Epidermal melanocyte (primary cell): Measurements from ENCODE around the gene CXXC5.

Experiments used
- DNase-seq: peaks from one replicate; pipeline ENCODE4 v3.0.0; 2011; ENCODE audit warnings: low spot score; ENCODE audit not compliant: insufficient read length

The CXXC5 gene

DNA sequence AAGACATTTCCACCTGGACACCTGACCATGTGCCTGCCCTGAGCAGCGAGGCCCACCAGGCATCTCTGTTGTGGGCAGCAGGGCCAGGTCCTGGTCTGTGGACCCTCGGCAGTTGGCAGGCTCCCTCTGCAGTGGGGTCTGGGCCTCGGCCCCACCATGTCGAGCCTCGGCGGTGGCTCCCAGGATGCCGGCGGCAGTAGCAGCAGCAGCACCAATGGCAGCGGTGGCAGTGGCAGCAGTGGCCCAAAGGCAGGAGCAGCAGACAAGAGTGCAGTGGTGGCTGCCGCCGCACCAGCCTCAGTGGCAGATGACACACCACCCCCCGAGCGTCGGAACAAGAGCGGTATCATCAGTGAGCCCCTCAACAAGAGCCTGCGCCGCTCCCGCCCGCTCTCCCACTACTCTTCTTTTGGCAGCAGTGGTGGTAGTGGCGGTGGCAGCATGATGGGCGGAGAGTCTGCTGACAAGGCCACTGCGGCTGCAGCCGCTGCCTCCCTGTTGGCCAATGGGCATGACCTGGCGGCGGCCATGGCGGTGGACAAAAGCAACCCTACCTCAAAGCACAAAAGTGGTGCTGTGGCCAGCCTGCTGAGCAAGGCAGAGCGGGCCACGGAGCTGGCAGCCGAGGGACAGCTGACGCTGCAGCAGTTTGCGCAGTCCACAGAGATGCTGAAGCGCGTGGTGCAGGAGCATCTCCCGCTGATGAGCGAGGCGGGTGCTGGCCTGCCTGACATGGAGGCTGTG lies 32.4 kb downstream of the CXXC5 start:
- no peak for DNase-seq

DNA sequence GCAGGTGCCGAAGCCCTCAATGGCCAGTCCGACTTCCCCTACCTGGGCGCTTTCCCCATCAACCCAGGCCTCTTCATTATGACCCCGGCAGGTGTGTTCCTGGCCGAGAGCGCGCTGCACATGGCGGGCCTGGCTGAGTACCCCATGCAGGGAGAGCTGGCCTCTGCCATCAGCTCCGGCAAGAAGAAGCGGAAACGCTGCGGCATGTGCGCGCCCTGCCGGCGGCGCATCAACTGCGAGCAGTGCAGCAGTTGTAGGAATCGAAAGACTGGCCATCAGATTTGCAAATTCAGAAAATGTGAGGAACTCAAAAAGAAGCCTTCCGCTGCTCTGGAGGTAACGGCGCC lies 32.9 kb downstream of the CXXC5 start:
- DNase-seq = no peak

DNA sequence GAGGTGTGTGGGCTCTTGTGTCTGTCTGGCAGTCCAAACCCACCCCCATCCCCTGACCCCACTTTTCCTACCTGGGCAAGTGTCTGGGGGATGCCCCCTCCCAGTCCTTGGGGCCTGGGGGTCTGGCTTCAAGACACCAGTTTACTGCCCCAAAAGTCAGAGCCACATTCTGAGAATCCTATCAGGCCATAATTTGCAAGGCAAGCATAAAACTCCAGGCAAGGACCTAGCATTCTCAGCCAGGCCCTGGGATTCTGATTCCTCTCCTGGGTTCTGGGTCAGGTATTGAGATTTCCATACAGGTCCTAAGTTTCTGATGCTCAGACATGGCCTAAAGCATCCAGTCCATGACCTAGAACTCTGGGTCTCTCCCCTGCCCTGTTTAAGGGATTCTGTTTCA lies 33.3 kb downstream of the CXXC5 start:
- DNase-seq = no peak

DNA sequence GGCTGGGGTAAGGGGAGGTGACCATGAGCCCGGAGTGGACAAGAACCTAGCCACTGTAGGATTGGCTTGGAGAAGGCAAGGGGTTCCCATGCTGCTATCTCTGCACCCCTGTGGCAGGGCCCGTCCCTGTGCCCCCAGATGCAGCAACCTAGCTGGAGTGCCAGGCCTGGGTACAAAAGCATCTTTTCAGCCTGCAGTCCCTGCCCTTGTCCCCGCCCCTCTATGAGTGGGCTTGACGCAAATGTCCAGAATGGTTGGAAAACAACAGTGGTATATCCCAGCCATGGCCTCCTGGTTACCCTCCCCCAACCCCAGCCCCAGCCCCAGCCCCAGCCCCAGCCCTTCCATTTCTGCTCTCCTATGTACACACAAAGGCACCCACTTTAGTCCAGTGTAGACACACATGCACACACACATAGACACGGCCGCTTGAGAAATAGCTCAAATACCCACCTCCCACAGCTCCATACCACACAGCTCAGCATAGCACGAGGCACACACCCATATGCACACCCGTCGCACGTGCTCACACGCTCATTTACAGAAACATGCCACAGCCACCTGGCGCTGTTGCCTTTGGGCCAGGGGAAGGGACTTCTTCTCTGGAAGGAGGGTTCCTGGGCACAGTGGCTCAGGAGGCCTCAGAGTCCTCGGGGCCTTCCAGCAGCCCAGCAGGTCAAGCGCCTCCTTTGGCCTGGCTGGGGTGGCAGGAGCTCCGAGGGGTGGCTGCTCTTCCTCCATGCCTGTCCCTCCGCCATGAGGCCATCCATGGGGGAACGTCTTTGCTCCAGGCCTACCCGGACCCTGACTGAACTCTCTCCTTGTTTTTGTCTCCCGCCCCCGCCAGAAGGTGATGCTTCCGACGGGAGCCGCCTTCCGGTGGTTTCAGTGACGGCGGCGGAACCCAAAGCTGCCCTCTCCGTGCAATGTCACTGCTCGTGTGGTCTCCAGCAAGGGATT lies 34.1 kb downstream of the CXXC5 start:
- DNase-seq = no peak

DNA sequence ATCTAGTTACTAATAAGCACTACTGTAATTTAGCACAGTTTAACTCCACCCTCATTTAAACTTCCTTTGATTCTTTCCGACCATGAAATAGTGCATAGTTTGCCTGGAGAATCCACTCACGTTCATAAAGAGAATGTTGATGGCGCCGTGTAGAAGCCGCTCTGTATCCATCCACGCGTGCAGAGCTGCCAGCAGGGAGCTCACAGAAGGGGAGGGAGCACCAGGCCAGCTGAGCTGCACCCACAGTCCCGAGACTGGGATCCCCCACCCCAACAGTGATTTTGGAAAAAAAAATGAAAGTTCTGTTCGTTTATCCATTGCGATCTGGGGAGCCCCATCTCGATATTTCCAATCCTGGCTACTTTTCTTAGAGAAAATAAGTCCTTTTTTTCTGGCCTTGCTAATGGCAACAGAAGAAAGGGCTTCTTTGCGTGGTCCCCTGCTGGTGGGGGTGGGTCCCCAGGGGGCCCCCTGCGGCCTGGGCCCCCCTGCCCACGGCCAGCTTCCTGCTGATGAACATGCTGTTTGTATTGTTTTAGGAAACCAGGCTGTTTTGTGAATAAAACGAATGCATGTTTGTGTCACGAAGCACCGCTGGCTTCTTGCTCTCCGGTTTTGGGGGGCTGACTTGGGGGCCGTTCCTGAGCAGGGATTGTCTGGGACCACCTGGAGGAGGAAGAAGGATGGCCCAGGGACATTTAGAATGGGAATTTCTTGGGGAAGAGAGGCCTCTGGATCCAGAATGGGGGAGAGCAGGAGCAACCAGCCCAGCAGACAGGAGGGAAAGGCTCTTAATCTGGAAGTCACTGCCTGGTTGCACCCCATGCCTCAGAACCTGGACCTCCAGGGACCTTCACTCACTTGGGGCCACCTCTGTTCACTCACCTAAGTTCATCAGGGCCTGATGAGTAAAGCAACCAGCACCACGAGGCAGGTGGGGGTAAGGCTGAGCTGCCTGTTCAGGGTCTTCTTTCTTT lies 35.4 kb downstream of the CXXC5 start:
- DNase-seq = no peak

DNA sequence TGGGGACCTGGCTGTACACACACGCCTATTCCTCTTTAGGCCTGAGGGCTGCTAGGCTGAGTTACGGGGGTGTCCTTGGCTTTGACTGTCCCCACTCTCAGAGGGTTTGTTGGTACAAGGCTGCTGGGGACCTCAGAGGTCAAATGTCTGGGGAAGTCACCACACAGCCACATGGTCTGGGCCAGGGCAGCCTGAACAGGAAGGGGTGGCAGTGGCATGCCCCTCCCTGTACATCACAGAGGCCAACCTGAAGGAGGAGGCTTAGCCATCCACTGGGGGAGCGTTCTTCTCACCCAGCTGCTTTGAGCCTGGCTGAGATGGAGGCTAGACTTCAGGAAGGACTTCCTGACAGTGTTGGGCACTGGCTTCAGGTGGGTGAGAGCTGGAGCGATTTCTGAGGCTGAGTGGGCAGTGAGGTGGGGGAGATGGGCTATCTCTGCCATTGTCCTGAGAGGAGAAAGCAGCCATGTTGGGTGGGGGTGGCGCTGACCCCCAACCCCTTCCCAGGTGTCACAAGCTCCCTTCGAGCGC lies 36.3 kb downstream of the CXXC5 start:
- DNase-seq = no peak

DNA sequence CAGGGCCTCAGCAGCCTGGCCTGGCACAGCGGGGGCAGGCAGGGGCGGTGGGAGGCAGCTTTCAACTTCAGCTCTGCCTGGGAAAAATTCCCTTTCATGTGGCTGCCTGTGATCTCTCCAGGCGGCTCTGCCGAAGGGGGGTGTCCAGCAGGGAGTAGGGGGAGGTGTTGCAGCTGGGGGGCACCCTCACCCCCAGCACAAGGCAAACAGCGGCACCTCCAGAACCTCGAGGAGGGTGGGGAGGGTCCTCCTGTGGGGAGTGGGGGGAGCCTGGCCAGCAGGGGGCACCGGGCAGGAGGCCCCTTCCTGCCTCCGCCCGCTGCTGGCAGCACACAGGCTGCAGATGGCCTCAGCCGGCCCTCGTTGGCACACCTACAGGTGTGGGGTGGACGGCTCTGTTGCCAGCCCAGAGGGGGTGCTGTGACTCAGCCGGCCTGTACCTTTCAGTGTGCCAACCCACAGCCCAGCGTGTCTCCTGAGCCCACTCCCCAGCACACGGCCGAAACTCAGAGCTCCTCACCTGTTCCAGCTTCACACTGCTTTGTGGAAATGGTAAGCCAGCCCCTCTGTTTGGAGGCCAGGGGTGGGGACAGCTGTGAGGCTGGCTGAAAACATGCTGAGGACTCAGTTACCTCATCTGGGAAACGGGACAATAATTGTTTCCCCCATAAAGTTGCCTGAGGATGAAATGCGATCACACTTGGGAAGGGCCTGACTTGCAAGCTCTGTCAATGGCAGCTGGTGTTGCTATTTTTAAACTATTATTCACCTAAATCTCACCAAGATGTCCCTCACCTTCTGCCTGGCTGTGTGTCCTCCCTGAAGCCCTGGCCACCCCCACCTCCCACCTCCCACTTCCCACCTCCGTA lies 37.0 kb downstream of the CXXC5 start:
- no peak for DNase-seq

DNA sequence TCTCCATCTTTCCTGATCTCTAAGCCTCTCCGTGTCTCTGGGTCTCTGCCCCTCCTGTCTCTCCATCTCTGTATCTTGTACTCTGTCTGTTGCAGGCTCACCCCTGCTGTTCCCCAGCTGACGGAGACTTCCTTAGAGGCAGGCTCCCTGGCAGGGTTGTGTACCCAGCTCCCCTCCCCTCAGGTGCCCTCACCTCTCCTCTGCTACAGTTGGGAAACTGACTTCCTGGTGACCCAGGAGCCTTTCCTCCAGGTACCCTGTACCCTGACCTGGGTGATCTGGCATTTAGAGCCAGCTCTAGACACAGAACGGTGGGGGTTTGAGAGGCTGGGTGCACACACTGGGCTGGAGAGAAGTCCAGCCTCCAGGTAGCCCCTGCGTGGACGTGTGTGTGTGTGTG lies 37.7 kb downstream of the CXXC5 start:
- DNase-seq = no peak

DNA sequence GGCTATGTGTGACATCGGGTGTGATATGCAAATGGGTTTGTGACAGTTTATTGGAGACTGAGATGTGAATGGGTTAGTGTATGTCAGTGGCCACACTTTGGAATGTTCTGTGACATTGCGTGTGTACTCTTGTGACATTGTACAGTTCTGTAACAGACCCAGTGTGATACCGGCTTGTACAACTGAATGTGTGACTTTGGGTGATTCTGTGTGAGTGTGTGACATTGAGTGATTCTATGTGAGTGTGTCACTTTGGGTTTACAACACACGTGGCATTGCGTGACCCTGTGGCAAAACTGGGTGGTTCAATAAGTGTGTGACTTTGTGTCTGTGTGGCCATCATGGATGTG lies 38.2 kb downstream of the CXXC5 start:
- DNase-seq = no peak

DNA sequence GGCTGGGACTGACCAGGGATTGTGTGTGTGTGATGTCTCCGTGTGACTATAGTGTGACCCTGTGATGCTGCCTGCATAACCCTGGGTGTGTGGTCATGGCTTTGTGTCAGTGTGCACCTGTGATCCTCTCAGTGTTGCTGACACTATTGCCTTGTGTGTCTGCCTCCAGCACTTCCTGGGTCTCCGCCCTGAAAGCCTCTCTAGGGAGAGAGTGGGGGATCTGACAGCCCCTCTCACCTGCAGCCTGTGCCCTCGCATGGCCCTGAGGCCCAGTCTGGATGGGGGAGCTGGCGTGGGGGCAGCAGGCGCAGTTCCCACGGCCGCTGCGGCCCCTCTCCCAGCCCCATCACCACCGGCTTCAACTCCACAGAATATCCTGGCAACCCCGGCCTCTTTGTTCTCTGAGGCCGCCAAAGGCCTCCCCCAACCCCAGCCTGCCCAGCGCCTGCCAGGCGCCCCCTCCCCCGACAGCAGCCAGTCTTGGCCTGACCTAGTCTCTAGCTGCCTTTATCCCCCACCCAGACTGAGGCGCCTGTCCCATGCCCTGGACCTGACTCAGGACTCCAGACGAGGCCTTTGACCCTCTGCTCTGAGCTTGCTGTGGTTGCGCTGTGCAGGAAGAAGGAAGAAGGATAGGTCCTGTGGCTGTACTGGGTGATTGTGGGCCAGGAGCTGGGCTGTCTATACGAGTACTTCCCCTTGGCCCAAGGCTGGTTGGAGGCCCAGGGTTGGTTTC lies 38.7 kb downstream of the CXXC5 start:
- DNase-seq = no peak

DNA sequence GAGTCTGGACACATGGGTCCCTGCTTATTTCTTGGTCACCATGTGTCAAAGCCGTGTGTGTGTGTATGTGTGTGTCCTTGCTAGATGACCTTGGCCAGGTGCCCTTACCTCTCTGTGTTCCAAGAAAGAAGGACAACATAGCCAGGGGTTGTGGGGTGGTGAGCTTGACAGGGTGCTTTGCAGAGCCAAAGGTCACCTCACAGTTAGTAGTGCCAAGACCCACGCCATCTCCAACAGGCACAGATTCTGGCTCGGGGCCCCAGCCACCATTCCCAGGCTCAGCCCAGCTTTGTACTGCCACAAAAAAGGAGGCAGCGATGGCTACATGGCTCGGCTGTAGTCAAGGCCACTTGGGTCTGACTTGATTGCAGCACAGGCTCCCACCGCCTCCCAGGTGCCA lies 39.5 kb downstream of the CXXC5 start:
- no peak for DNase-seq

DNA sequence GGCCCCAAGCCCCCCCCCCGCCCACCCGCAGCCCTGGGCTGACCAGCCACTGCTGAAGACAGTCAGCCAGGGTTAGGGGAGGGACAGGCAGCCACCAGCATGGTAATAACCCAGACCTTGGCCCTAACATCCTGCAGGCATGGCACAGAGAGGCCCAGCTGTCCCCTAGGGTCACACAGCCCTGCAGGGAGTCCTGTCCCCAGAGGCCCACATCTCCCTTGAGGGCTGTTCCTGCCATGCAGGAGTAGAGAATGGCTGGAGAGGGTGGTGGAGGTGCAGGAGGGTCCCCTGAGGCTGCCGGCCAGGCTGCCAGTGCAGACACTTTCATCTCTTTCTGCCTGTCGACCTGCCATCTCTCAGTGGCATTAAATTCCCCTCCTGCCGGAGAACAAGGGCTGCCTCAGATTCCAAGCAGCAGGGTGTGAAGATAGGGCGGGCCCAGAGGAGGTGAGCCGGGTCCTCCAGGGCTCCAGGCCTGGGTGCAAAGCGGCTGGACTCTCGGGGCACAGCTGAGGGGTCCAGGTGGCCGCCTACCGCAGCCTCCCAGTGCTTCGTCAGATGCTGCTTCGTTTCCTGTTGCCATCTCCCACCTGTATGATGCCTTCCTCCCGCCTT lies 40.0 kb downstream of the CXXC5 start:
- no peak for DNase-seq

DNA sequence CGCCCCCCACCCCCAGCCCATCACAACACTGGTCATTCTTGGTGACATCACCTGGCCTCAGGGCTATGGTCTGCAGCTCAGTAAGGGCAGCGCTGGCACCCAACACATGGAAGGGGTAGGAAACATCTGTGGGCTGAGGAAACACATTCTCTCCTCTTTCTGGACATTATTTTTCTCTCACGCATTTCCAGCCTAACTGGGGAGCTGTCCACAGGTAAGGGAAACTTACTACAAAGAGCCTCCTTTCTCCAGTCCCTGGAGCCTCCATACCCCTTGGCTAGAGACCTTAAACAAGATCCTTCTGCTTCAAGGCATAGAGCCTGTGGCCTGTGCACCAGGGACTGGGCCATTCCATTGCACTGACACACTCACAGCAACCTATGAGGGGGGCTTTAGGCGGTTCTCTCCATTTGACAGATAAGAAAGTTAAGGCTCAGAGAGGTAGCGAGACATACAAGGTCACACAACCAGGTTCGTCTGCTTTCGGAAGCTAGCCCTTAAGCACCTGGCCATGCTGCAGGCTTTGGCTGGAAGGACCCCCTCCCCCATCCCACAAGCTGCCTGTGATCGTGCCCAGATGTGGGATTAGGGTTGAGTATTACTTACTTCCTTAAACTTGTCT lies 40.7 kb downstream of the CXXC5 start:
- DNase-seq = no peak

DNA sequence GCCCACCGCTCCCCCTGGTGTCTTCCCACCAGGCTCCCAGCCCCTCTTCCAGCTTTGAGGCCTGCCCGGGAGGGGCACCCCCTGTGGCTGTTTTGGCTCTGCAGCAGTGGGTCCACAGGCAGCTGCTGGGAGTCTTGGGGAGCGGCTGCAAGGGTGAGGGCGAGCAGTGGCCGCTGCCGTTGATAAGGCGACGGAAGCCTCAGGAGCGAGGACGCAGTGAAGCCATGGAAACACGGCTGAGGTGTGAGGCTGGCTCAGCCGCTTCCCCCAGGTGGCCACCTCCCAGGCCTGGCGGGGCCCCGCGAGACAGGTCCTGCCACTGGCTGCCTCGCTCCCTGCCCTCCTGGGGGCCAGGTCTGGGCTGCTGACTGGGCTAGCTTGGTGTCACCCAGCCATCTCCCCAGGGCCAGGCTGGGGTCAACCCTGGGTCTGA lies 41.5 kb downstream of the CXXC5 start:
- no peak for DNase-seq

DNA sequence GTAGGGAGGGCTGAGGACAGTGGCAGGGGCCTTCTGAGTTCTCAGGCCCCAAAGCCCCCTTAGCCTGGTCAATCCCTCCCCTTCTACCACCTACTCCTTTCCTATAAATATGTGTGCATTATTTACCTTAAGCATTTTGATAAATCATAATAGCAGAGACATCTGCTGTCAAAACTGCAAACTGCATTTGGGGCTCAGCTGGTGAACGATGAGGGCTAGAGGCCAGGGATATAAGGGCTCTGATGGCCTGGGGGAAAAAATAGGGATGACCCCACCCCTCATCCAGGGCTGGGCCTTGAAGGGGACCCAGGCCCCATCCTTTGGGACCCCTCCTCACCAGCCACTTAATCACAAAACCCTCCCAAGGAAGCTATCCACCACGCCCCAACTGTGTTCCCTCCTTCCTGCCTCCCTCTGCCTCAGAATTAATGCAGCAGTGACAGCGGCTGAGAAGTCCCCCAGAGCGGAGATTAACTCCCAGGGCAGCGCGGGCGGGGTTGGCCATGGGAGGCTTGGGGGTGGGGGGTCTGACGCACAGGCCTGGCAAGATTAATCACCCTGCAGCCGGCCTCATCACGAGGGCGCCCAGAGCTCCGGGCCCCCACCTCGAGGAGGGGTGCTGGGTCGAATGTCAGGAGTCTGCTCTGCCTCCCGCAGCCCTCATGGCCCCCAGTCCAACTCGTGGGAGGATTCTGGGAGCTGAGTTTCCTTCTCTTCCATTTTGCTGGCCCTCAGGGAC lies 42.1 kb downstream of the CXXC5 start:
- DNase-seq = no peak

DNA sequence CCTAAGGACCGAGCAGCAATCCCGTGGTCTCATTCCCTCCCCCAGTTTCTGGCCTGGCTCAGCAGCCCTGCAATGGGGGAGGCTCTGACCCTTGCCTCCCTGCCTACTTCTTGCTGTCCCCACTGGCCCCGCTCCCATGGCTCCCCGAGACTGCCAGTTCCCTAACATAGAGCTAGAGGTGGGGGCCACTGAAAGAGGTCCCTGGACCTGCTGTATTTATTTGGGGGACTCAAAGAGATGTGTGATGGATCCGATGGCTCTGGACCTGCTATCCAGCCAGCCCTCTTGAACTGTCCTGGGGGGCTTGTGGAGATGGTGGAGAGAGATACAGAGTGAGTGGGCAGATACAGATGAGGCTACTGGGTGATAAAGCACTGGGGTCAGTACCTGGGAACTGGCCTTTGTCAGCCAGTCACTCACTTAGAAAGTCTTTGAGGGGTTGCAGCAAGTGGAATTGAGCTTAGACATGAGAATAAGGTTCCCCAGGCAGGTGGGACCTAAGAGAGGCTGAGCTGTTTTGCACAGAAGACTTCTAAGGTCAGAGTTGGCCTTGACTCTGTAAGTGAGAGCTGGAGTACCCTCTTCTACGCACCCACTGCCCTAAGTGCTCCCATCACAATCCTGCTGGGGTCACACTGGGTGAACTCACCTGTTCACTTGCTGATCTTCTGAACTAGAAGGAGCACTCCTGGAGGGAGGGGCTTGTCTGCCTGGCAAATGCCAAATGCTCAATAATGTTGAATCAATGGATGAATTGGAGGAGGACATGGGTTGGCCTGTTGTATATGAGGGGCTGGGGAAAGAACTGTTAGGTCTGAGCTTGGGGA lies 42.9 kb downstream of the CXXC5 start:
- DNase-seq = no peak

DNA sequence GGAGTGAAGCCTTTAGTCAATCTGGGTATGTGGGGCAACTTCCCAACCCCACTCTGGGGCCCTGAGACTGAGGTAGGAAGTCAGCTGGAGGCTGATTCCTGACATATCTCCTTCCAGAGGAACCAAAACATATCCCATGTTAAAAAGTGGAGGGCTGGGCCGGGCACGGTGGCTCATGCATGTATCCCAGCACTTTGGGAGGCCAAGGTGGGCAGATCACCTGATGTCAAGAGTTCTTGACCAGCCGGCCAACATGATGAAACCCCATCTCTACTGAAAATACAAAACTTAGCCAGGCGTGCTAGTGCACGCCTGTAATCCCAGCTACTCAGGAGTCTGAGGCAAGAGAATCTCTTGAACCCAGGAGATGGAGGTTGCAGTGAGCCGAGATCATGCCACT lies 44.0 kb downstream of the CXXC5 start:
- DNase-seq = no peak
